ENCODE data around the gene GGT1.
"Not testable (repeated sequence)": the region's sequence is repeated elsewhere in the genome, so short reads cannot be mapped to it uniquely, and the experiment has no call there.

GGT1 gene

GRCh38 chr22:24602847-24603769, at the start of gene GGT1:
TSS of gene GGT1 (plus strand) at chr22:24603193. CDS start at chr22:24611082, 7,889 bp downstream.
- peak; percentile 52 for DNase-seq
- in situ Hi-C loops (cut with MboI; ENCODE audit: low pct_unique_long_range_greater_than_20kb, low sequenced_read_pairs), result not testable (repeated sequence)

- in situ Hi-C loops (cut with MboI; ENCODE audit: low pct_unique_long_range_greater_than_20kb, low sequenced_read_pairs), result no loop called here
- no peak for DNase-seq
Observed at GRCh38 chr22:24553597-24554312, 49.2 kb upstream of the GGT1 start.

- peak; percentile 55 for DNase-seq
- in situ Hi-C loops (cut with MboI; ENCODE audit: low pct_unique_long_range_greater_than_20kb, low sequenced_read_pairs), result no loop called here
Observed at GRCh38 chr22:24554313-24555164, 48.5 kb upstream of the GGT1 start, which contains the start of gene GUCD1. TSS of gene GUCD1 (minus strand) at chr22:24555138. CDS start at chr22:24554991, 147 bp downstream.

GRCh38 chr22:24555165-24556039, 47.6 kb upstream of the GGT1 start, which contains the start of gene SNRPD3:
TSS of gene SNRPD3 (plus strand) at chr22:24555999. CDS start at chr22:24557675, 1,676 bp downstream.
- DNase-seq, result peak; percentile 98
- in situ Hi-C loops (cut with MboI; ENCODE audit: low pct_unique_long_range_greater_than_20kb, low sequenced_read_pairs), result no loop called here

- no peak for DNase-seq
- in situ Hi-C loops (cut with MboI; ENCODE audit: low pct_unique_long_range_greater_than_20kb, low sequenced_read_pairs), result no loop called here
Observed at GRCh38 chr22:24559471-24559870, 43.5 kb upstream of the GGT1 start.

- DNase-seq, result no peak
- in situ Hi-C loops (cut with MboI; ENCODE audit: low pct_unique_long_range_greater_than_20kb, low sequenced_read_pairs), result no loop called here
Observed at GRCh38 chr22:24563246-24563645, 39.7 kb upstream of the GGT1 start.

GRCh38 chr22:24564376-24565058, 38.5 kb upstream of the GGT1 start:
- DNase-seq, result no peak
- in situ Hi-C loops (cut with MboI; ENCODE audit: low pct_unique_long_range_greater_than_20kb, low sequenced_read_pairs), result no loop called here

GRCh38 chr22:24565077-24565476, 37.9 kb upstream of the GGT1 start:
- DNase-seq, result no peak
- in situ Hi-C loops (cut with MboI; ENCODE audit: low pct_unique_long_range_greater_than_20kb, low sequenced_read_pairs), result no loop called here

- in situ Hi-C loops (cut with MboI; ENCODE audit: low pct_unique_long_range_greater_than_20kb, low sequenced_read_pairs), result no loop called here
- DNase-seq, result no peak
Observed at GRCh38 chr22:24566899-24567511, 36.0 kb upstream of the GGT1 start.

- DNase-seq, result no peak
- in situ Hi-C loops (cut with MboI; ENCODE audit: low pct_unique_long_range_greater_than_20kb, low sequenced_read_pairs), result no loop called here
Observed at GRCh38 chr22:24567668-24568067, 35.3 kb upstream of the GGT1 start.

GRCh38 chr22:24571266-24571665, 31.7 kb upstream of the GGT1 start:
- in situ Hi-C loops (cut with MboI; ENCODE audit: low pct_unique_long_range_greater_than_20kb, low sequenced_read_pairs), result no loop called here
- no peak for DNase-seq

- DNase-seq, result no peak
- in situ Hi-C loops (cut with MboI; ENCODE audit: low pct_unique_long_range_greater_than_20kb, low sequenced_read_pairs), result no loop called here
Observed at GRCh38 chr22:24576778-24577177, 26.2 kb upstream of the GGT1 start.

- in situ Hi-C loops (cut with MboI; ENCODE audit: low pct_unique_long_range_greater_than_20kb, low sequenced_read_pairs), result no loop called here
Observed at GRCh38 chr22:24578355-24579257, 24.4 kb upstream of the GGT1 start.

GRCh38 chr22:24579258-24579601, 23.8 kb upstream of the GGT1 start:
- in situ Hi-C loops (cut with MboI; ENCODE audit: low pct_unique_long_range_greater_than_20kb, low sequenced_read_pairs), result no loop called here
- no peak for DNase-seq

More at GRCh38 chr22:24578355-24579257, 24.4 kb upstream of the GGT1 start:
- DNase-seq, result no peak

- in situ Hi-C loops (cut with MboI; ENCODE audit: low pct_unique_long_range_greater_than_20kb, low sequenced_read_pairs), result no loop called here
Observed at GRCh38 chr22:24580276-24580675, 22.7 kb upstream of the GGT1 start.

GRCh38 chr22:24582056-24582814, 20.8 kb upstream of the GGT1 start:
- DNase-seq, result no peak
- in situ Hi-C loops (cut with MboI; ENCODE audit: low pct_unique_long_range_greater_than_20kb, low sequenced_read_pairs), result no loop called here

More at GRCh38 chr22:24580276-24580675, 22.7 kb upstream of the GGT1 start:
- DNase-seq, result no peak
